Erythroblast (primary cell): ENCODE measurements around the gene CACNA1E.
"Not testable (repeated sequence)": the region's sequence is repeated elsewhere in the genome, so short reads cannot be mapped to it uniquely, and the experiment has no call there.

Experiments used
- DNase-seq, 2 experiments: peaks; one replicate each; lab custom pipeline; 2025; lab: John Stamatoyannopoulos, UW
- GATA1 ChIP-seq: IDR thresholded peaks from 2 replicates; pipeline ENCODE4 v1.6.1; 2011; ENCODE audit warnings: low read depth, mild to moderate bottlenecking, control low read depth, low read length, moderate library complexity
- POLR2A ChIP-seq: IDR thresholded peaks from 2 replicates; pipeline ENCODE4 v1.6.1; 2011; ENCODE audit warnings: mild to moderate bottlenecking, low read length

The CACNA1E gene

DNA sequence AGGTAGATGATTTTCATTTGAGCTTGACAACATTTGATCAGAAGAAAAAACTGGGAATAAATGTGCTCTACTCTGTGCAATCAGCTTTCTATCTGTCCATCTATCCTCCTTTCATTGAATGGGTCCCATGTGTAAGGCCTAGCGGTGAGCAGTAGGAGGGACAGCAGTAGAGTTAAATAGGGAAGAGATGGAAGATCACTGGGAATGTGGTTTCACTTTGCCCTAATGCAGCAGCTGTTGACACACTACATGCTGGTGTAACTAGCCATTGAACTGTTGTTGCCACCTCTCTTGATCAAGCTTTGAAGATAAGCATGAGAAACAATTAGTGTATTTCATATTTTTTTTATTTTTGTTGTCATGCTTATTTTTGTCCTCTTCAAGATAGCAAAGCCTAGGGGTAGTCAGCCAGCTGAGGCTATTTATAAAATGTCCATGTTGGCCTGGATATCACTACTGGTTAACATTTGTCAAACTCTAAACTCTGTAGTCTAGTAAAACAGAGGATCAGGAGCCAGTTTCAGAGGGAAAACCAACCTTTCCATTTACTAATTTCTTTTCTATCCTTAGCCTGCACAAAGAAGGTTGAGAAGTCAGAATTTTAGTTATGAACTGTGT is 41.9 kb downstream of the CACNA1E start:
- TF ChIP-seq POLR2A (no peak), GATA1 (no peak)
- no peak for DNase-seq

DNA sequence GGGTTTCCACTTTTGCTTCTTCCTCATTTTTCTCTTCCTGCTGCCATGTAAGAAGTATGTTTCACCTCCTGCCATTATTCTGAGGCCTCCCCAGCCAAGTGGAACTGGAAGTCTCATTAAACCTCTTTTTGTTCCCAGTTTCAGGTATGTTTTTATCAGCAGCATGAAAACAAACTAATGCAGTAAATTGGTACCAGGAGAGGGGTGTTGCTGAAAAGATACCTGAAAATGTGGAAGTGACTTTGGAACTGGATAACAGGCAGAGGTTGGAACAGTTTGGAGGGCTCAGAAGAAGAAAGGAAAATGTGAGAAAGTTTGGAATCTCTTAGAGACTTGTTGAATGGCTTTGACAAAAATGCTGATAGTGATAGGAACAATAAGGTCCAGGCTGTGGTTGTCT is 44.9 kb downstream of the CACNA1E start:
- not testable (repeated sequence) for DNase-seq

- TF ChIP-seq GATA1, result no peak
- TF ChIP-seq POLR2A, result no peak
- DNase-seq, result no peak
These were observed 48.1 kb downstream of the CACNA1E start for GRCh38 chr1:181531441-181531840.

DNA sequence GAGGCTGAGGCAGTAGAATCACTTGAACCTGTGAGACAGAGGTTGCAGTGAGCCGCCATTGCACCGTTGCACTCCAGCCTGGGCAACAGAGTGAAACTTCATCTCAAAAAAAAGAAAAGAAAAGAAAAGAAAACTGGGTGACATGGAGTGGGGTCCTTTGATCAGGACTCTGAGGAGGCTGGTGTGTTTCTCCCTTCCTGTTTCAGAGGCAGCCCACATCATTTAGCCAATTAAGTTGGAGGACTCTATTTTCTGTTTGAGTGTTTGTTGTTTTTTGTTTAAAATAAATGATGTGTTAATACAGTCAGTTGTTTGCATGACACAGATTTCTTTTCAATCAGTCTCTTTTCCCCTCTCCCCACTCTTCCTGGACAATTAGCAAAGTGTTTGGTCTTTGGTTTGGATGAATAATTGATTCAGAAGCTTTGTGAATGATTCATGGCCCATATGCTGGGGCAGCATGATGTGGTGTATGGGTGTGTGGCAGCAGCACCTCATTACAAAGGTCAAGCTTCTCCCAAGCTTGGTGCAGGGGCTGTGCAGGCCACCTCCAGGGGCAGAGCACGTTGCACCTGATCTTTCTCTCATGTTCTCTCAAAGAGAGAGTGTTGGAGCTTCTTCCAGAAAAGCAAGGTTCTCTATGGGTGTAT is 48.8 kb downstream of the CACNA1E start:
- TF ChIP-seq POLR2A (no peak), GATA1 (no peak)
- DNase-seq, result no peak

GRCh38 chr1:181538836-181539235 is 55.5 kb downstream of the CACNA1E start:
- TF ChIP-seq POLR2A, result no peak
- no peak for TF ChIP-seq GATA1
- DNase-seq, result no peak

DNA sequence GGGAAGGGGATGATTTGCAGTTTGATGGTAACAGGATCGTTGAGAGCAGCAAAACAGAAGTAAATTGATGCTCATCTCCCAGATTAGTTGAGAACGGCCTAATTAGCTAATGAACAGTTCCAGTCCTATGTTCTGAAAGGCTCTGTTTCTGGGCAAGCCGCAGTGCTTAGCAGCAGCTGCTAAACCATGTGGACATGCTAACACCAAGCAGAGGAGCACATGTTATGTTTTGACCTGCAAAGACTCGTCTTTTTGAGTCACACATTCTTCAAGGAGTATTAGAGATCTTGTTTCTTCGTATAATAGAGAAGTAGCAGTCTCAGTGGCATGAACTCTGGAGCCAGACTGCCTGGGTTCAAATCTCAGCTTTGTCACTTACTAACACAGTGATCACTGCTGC is 58.1 kb downstream of the CACNA1E start:
- no peak for TF ChIP-seq POLR2A
- TF ChIP-seq GATA1, result no peak
- no peak for DNase-seq

DNA sequence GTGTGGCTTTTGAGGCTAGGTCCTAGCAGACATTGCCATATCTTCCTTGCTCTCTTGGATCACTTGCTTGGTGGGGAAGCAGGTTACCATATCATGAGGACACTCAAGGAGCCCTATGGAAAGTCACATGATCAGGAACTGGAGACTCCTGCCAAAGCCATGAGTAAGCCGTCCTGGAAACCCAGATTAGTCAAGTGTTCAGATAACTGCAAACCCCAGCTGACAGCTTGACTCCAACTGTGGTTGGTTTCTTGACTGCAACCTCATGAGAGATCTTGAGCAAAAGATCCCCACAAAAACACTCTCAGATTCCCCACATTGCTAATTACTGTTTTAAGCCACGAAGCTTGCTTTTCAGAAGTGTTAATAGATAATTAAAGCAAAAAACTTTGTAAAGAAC is 58.6 kb downstream of the CACNA1E start:
- DNase-seq, result no peak

GRCh38 chr1:181542406-181542805 is 59.1 kb downstream of the CACNA1E start:
- not testable (repeated sequence) for DNase-seq

More for the DNA sequence above, 58.6 kb downstream of the CACNA1E start:
- no peak for TF ChIP-seq GATA1
- TF ChIP-seq POLR2A, result no peak

GRCh38 chr1:181545395-181545794 is 62.1 kb downstream of the CACNA1E start:
- no peak for DNase-seq
- no peak for TF ChIP-seq GATA1
- TF ChIP-seq POLR2A, result no peak

DNA sequence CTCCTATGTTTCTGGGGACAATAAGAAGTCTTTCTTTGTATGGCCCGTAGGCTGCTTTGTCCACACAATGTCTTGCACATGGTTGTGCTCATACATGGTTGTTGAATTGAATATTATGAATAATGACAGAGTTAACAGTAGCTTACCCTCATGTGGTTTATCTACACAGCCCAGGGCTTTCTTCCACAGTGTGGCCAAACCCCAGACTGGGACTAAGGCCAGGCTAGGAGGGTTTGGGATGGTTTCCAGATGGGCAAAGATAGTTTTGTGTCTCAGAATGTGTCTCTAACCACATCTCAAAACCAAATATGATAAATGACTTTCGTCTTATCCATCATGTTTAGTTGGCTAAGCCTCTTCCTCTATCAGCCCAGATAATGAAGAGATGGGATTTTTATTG is 65.2 kb downstream of the CACNA1E start:
- no peak for DNase-seq
- no peak for TF ChIP-seq POLR2A
- no peak for TF ChIP-seq GATA1

GRCh38 chr1:181551249-181551648 is 67.9 kb downstream of the CACNA1E start:
- DNase-seq, result no peak
- TF ChIP-seq POLR2A, result no peak

DNA sequence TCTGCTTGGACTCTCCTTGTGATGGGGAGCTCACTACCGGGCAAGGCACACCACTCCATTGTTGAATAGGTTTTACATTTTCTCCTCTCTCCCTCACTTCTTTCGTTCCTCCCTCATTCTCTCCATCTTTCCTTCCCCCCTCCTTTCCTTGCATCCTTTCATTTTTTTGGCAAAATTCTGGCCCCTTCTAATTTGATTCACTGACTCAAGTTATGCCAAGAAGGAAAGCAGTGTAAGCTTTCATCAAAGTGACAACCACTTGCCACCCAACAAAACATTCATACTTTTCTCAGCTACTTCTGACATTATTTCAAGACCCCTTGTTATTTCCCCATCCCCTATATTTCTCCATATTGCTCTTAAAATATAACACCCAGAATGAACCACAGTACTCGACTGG is 68.4 kb downstream of the CACNA1E start:
- no peak for TF ChIP-seq POLR2A
- TF ChIP-seq GATA1, result no peak
- no peak for DNase-seq

GRCh38 chr1:181554465-181554864 is 71.1 kb downstream of the CACNA1E start:
- DNase-seq, result no peak
- TF ChIP-seq GATA1 (no peak), POLR2A (no peak)

DNA sequence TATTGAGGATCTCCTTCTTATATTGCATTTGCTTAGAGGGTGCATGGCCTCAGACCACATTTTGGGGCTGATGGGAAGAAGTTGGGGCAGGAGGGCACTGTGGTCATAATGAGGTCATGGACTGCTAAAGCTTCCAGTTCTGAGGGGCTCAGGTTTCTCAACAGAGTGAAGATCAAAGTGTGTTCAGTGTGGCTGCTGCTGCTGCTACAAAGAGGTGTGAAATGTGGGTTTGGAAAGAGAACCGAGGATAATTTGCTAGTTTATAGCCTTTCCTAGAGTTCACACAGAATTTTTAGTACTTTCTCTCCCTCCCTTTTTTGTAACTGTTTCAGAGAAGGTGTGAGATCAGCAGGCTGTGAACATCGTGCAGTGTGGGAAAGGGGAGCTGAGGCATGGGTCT is 73.3 kb downstream of the CACNA1E start:
- DNase-seq, result no peak

DNA sequence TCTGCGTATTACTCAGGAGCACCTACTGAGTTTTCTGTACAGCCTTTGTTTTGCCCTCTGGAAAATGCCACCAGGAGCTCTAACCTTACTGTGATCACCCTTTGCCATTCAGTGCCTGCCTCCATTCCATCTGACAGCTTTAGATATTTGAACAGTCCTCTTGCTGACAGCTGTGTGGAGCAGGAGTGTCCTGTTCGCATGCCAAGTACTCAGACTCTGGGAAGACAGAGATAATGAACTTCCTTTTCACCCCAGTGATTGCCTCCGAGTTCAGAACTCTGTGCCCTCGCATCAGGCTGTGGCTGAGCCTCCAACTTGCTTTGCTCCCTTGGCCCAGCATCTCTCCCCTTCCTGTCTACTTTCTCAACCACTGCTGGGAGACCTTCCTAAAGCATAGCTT is 74.0 kb downstream of the CACNA1E start:
- TF ChIP-seq POLR2A (no peak), GATA1 (no peak)
- DNase-seq, result no peak

More for the DNA sequence above, 73.3 kb downstream of the CACNA1E start:
- TF ChIP-seq GATA1, result no peak
- TF ChIP-seq POLR2A, result no peak

DNA sequence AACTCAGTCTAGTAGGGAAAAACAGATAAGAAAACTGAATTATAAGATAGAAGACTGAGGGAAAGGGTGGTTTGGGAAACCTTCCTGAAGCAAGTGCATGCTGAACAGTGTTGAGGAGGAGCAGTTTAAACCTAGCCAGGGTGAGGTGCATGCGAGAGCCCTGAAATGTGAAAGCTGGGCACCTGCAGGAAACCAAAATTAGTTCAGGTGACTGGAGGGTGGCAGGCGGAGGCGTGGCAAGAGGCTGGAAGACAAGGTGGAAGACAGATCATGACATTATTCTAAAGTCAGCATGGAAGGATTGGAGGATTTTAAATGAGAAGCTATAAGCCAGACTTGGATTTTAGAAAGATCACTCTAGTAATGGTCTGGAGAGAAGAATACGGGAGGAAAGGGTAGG is 75.1 kb downstream of the CACNA1E start:
- no peak for DNase-seq
- TF ChIP-seq POLR2A (no peak), GATA1 (no peak)
